Lung (tissue), 12 donors: ENCODE measurements around the gene HOXA9. TPM values are rescaled to one million over a fixed set of nuclear protein-coding genes. Genes with fewer than 3 reads are reported as not detected.

Source experiments
- ATAC-seq: fragments of 200-7000 bp; cut with Tn5 transposase; one replicate; pipeline ENCODE4 v1.9.1; 2020; ENCODE audit warnings: moderate number of reproducible peaks; ENCODE audit not compliant: insufficient read depth, low FRiP score
- DNase-seq, 3 donors: peaks; one replicate each; pipeline ENCODE4 v3.0.0-alpha.2; 2013 to 2017
- H3K27ac ChIP-seq, 2 donors: one replicate each; pipeline ENCODE4 v1.5.1; 2013; ENCODE audit warnings: mild to moderate bottlenecking in 2 of 2, moderate library complexity in 2 of 2, control low read depth in 1 of 2, inconsistent platforms in 1 of 2, low read depth in 1 of 2, low read length in 1 of 2
- H3K27me3 ChIP-seq, 3 donors: one replicate each; pipeline ENCODE4 v1.5.1; 2013; ENCODE audit warnings: low read length in 2 of 3; ENCODE audit not compliant: control insufficient read depth in 3 of 3, insufficient read depth in 3 of 3
- H3K36me3 ChIP-seq, 4 donors: one replicate each; pipeline ENCODE4 v1.5.1; 2013; ENCODE audit warnings: low read length in 4 of 4, mild to moderate bottlenecking in 1 of 4, moderate library complexity in 1 of 4; ENCODE audit not compliant: control insufficient read depth in 4 of 4, insufficient read depth in 4 of 4
- H3K4me1 ChIP-seq, 5 donors: one replicate each; pipeline ENCODE4 v1.5.1; 2013; ENCODE audit warnings: low read length in 5 of 5, mild to moderate bottlenecking in 2 of 5, moderate library complexity in 1 of 5; ENCODE audit not compliant: control insufficient read depth in 5 of 5, insufficient read depth in 5 of 5
- H3K4me3 ChIP-seq: one replicate; pipeline ENCODE4 v1.5.1; 2013; ENCODE audit warnings: mild to moderate bottlenecking, control low read depth, moderate library complexity
- H3K9ac ChIP-seq, 2 donors: one replicate each; pipeline ENCODE4 v1.5.1; 2013; ENCODE audit warnings: low read length in 2 of 2, control low read depth in 1 of 2; ENCODE audit not compliant: insufficient read depth in 1 of 2
- H3K9me3 ChIP-seq, 4 donors: one replicate each; pipeline ENCODE4 v1.5.1; 2013; ENCODE audit warnings: low read length in 3 of 4, mild to moderate bottlenecking in 1 of 4, moderate library complexity in 1 of 4; ENCODE audit not compliant: control insufficient read depth in 4 of 4, insufficient read depth in 3 of 4
- WGBS, 2 donors: extraction: QIAGEN DNeasy Blood & Tissue Kit; methylation state at CpG; one replicate each; pipeline ENCODE4 v1.1.7; 2013; 5-methylcytosine and 5-hydroxymethylcytosine counted together
- polyA plus RNA-seq, 2 donors: library from polyadenylated mRNA; stranded (reverse); fragments of 200-250 nt; gene quantifications; one replicate each; pipeline ENCODE4 v1.2.1, GENCODE V29; 2013
- total RNA-seq, 2 donors: library from RNA; depleted of rRNA in 1 of 2; stranded (reverse); fragments of >200 nt in 1 of 2; gene quantifications; one replicate each; pipeline ENCODE4 v1.2.1, GENCODE V29; 2014 to 2021
- TF ChIP-seq, protein P1 (sequence below): IDR thresholded peaks from 2 replicates; pipeline ENCODE4 v1.5.1; 2012; ENCODE audit warnings: mild to moderate bottlenecking; ENCODE audit errors: control extremely low read depth, extremely low read depth
- donor health status: control.
- donor health status: control.
- donor health status: Bipolar disorder and iron deficiency.
- donor health status: healthy.
- donor health status: DM: yes; HTN: yes; CAD: no.

HOXA9 gene
- total and polyA plus RNA-seq, 4 donors = 0.11 to 0.85 (median 0.43) TPM

- peaks cover 0 to 88% (median 86%) of the 10 kb centered on the region in 3 donors for H3K27me3 ChIP-seq
- no peak overlapping the region for H3K27ac ChIP-seq
- DNase-seq (peak in 2 of 3 donors; percentile 10 to 55), ATAC-seq (no peak)
- no peak overlapping the region for H3K9ac ChIP-seq
- TF ChIP-seq, protein P1, sequence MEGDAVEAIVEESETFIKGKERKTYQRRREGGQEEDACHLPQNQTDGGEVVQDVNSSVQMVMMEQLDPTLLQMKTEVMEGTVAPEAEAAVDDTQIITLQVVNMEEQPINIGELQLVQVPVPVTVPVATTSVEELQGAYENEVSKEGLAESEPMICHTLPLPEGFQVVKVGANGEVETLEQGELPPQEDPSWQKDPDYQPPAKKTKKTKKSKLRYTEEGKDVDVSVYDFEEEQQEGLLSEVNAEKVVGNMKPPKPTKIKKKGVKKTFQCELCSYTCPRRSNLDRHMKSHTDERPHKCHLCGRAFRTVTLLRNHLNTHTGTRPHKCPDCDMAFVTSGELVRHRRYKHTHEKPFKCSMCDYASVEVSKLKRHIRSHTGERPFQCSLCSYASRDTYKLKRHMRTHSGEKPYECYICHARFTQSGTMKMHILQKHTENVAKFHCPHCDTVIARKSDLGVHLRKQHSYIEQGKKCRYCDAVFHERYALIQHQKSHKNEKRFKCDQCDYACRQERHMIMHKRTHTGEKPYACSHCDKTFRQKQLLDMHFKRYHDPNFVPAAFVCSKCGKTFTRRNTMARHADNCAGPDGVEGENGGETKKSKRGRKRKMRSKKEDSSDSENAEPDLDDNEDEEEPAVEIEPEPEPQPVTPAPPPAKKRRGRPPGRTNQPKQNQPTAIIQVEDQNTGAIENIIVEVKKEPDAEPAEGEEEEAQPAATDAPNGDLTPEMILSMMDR = no peak
- H3K4me3 ChIP-seq = no peak overlapping the region
- peaks cover 0 to 12% (median 0%) of the 10 kb centered on the region in 4 donors for H3K9me3 ChIP-seq
- 20 to 21% methylated on average over 18 of the region's 18 CpGs for WGBS, 2 donors
- H3K4me1 ChIP-seq = peaks cover 0 to 34% (median 7%) of the 10 kb centered on the region in 5 donors
- no peaks in the 10 kb centered on the region for H3K36me3 ChIP-seq
Observed at GRCh38 chr7:27197137-27198042, 32.1 kb upstream of the HOXA9 start.

- peaks cover 0 to 37% (median 7%) of the 10 kb centered on the region in 5 donors for H3K4me1 ChIP-seq
- TF ChIP-seq, protein P1 = peak; percentile 48
- ATAC-seq = no peak
Observed at GRCh38 chr7:27196287-27196767, 31.0 kb upstream of the HOXA9 start.

DNA sequence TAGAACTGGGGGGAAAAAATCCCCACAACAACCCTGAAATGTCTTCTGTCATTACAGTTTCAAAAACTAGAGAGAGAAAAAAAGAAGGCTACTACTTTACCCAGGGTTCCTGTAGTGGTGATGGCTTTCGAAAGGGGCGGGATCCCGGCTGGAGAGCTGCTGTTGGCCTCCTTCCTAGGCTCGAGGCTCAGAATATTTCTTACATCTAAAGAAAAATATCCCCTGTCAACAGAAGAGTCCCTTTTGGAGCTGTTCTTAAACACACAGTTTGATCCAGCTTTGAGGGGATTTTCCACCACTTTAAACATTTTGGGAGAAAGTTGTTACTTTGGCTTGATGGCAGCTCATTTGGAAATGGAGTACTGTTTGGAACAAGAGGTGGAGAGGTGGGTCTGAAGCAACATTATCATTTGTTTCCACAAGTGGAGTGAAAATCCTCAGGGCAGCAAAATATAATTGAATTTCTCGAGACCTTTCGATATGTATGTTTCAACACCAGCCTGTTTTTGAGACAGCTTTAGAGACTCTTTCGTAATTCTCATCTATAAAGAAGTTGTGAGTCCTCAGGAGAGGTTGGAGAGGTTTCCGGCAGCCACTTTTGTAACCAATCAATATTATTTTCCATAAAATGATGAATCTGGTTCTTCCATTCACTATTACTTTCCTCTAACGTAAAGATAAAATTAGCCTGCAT is 29.5 kb upstream of the HOXA9 start:
- TF ChIP-seq, protein P1 = no peak
- Histone ChIP-seq H3K27ac (no peak overlapping the region), H3K4me3 (no peak overlapping the region), H3K4me1 (peaks cover 0 to 25% (median 7%) of the 10 kb centered on the region in 5 donors), H3K9me3 (peaks cover 0 to 5% (median 0%) of the 10 kb centered on the region in 4 donors), H3K27me3 (peaks cover 3 to 91% (median 90%) of the 10 kb centered on the region in 3 donors), H3K36me3 (no peaks in the 10 kb centered on the region), H3K9ac (no peak overlapping the region)
- 33 to 38% methylated on average over 9 of the region's 9 CpGs for WGBS, 2 donors
- ATAC-seq (no peak), DNase-seq (peak in 2 of 3 donors; percentile 10 to 19)

More at GRCh38 chr7:27196287-27196767, 31.0 kb upstream of the HOXA9 start:
- Histone ChIP-seq H3K27ac (no peak overlapping the region), H3K9ac (no peak overlapping the region), H3K36me3 (no peaks in the 10 kb centered on the region), H3K27me3 (peaks cover 3 to 88% (median 85%) of the 10 kb centered on the region in 3 donors), H3K4me3 (no peak overlapping the region), H3K9me3 (peaks cover 0 to 9% (median 0%) of the 10 kb centered on the region in 4 donors)
- WGBS, 2 donors = 1 to 2% methylated on average over 6 of the region's 6 CpGs
- peak; percentile 83 to 87 (median 86) for DNase-seq
